Neural progenitor cell (in vitro differentiated cells): ENCODE data around the gene MATN4. TPM values are rescaled to one million over a fixed set of nuclear protein-coding genes. Genes with fewer than 3 reads are reported as not detected.

Experiments
- DNase-seq: peaks from one replicate; pipeline ENCODE4 v3.0.0-alpha.2; 2016; ENCODE audit warnings: low spot score
- H2AFZ ChIP-seq: fragments of 200-600 bp; sonication (generic); replicated peaks from 2 replicates; pipeline ENCODE4 v1.6.1; 2016; ENCODE audit warnings: antibody characterized with exemption
- H3F3A ChIP-seq: fragments of 200-600 bp; sonication (generic); 2 replicates; pipeline ENCODE4 v1.6.1; 2016; ENCODE audit warnings: antibody characterized with exemption, low read depth
- H3K27ac ChIP-seq: fragments of 200-600 bp; sonication (generic); 2 replicates; pipeline ENCODE4 v1.5.1; 2016; ENCODE audit warnings: mild to moderate bottlenecking
- H3K27me3 ChIP-seq: fragments of 200-600 bp; sonication (generic); 2 replicates; pipeline ENCODE4 v1.6.1; 2016; ENCODE audit warnings: mild to moderate bottlenecking, moderate library complexity
- H3K36me3 ChIP-seq: fragments of 200-600 bp; sonication (generic); 2 replicates; pipeline ENCODE4 v1.5.1; 2016
- H3K4me1 ChIP-seq: fragments of 200-600 bp; sonication (generic); 2 replicates; pipeline ENCODE4 v1.6.1; 2016; ENCODE audit warnings: mixed run types
- H3K4me2 ChIP-seq: fragments of 200-600 bp; sonication (generic); 2 replicates; pipeline ENCODE4 v1.6.1; 2016
- H3K4me3 ChIP-seq: fragments of 200-600 bp; sonication (generic); 2 replicates; pipeline ENCODE4 v1.5.1; 2016
- H3K79me2 ChIP-seq: fragments of 200-600 bp; sonication (generic); 2 replicates; pipeline ENCODE4 v1.6.1; 2016; ENCODE audit warnings: low read depth
- H3K9ac ChIP-seq: fragments of 200-600 bp; sonication (generic); 2 replicates; pipeline ENCODE4 v1.6.1; 2016
- H3K9me3 ChIP-seq: fragments of 200-600 bp; sonication (generic); 2 replicates; pipeline ENCODE4 v1.5.1; 2016; ENCODE audit warnings: low read depth
- H4K20me1 ChIP-seq: fragments of 200-600 bp; sonication (generic); 2 replicates; pipeline ENCODE4 v1.6.1; 2016; ENCODE audit warnings: low read depth
- H3K27ac Mint-ChIP-seq: 3 replicates; pipeline ENCODE4 v1.8.0; 2021; ENCODE audit warnings: mixed read lengths
- H3K27me3 Mint-ChIP-seq: 2 replicates; pipeline ENCODE4 v1.8.0; 2022; ENCODE audit warnings: low read depth, mild to moderate bottlenecking, inconsistent platforms, moderate library complexity, mixed read lengths; ENCODE audit not compliant: insufficient read depth
- H3K36me3 Mint-ChIP-seq: 3 replicates; pipeline ENCODE4 v1.8.0; 2021; ENCODE audit warnings: mixed read lengths
- H3K4me1 Mint-ChIP-seq: 3 replicates; pipeline ENCODE4 v1.8.0; 2021; ENCODE audit warnings: mixed read lengths
- H3K4me3 Mint-ChIP-seq: 3 replicates; pipeline ENCODE4 v1.8.0; 2021; ENCODE audit warnings: mild to moderate bottlenecking, moderate library complexity, mixed read lengths
- H3K9me3 Mint-ChIP-seq: 3 replicates; pipeline ENCODE4 v1.8.0; 2020; ENCODE audit warnings: mixed read lengths
- EZH2 ChIP-seq: fragments of 200-600 bp; sonication (generic); IDR thresholded peaks from 2 replicates; pipeline ENCODE4 v1.6.1; 2017; ENCODE audit warnings: antibody characterized with exemption, mild to moderate bottlenecking, moderate library complexity
- EZH2phosphoT487 ChIP-seq: fragments of 200-600 bp; sonication (generic); IDR thresholded peaks from 2 replicates; pipeline ENCODE4 v1.6.1; 2017; ENCODE audit warnings: antibody characterized with exemption
- total RNA-seq: library from RNA; depleted of rRNA; stranded (reverse); fragments of >200 nt; gene quantifications from 2 replicates; pipeline ENCODE4 v1.2.3, GENCODE V29; 2015; ENCODE audit warnings: low replicate concordance
- TF ChIP-seq, protein P1 (sequence below): fragments of 200-600 bp; sonication (generic); IDR thresholded peaks from 2 replicates; pipeline ENCODE4 v1.5.1; 2017; ENCODE audit warnings: antibody characterized with exemption, mild to moderate bottlenecking

MATN4 gene
- total RNA-seq, 1 donor from 2014 or later = not detected

DNA sequence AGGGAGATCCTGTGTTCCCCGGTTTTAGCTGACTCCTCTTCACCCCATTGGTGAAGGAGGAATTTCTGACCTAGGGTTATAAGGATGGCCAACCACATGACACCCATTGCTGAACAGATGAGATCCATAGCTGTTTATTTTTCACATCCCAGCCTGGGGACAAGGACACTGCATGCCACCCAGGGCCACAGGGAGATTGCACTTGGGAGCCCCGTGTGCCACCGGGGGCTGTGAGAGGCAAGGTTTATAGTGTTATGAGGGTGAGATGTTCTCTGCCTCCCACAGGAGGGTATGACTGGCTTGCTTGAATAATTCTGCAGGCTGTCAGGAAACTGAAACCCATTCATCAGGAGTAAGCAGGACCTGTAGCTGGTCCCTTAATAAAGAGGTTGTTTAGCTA, 39.0 kb downstream of the MATN4 start:
- Histone ChIP-seq H3K9me3 (no peaks in the 10 kb centered on the region), H2AFZ (no peak overlapping the region), H3F3A (no peaks in the 10 kb centered on the region), H3K27ac (no peak overlapping the region), H3K4me2 (no peak overlapping the region), H3K4me3 (no peak overlapping the region), H4K20me1 (no peaks in the 10 kb centered on the region), H3K9ac (no peak overlapping the region), H3K27me3 (no peaks in the 10 kb centered on the region), H3K4me1 (no peaks in the 10 kb centered on the region), H3K36me3 (no peaks in the 10 kb centered on the region), H3K79me2 (no peaks in the 10 kb centered on the region)
- Mint-ChIP-seq H3K4me3 (no peak overlapping the region), H3K9me3 (no peaks in the 10 kb centered on the region), H3K4me1 (peaks cover 6% of the 10 kb centered on the region), H3K27me3 (peaks cover 2% of the 10 kb centered on the region), H3K36me3 (no peaks in the 10 kb centered on the region), H3K27ac (no peak overlapping the region)
- DNase-seq = no peak
- no peak for TF ChIP-seq EZH2
- TF ChIP-seq, protein P1, sequence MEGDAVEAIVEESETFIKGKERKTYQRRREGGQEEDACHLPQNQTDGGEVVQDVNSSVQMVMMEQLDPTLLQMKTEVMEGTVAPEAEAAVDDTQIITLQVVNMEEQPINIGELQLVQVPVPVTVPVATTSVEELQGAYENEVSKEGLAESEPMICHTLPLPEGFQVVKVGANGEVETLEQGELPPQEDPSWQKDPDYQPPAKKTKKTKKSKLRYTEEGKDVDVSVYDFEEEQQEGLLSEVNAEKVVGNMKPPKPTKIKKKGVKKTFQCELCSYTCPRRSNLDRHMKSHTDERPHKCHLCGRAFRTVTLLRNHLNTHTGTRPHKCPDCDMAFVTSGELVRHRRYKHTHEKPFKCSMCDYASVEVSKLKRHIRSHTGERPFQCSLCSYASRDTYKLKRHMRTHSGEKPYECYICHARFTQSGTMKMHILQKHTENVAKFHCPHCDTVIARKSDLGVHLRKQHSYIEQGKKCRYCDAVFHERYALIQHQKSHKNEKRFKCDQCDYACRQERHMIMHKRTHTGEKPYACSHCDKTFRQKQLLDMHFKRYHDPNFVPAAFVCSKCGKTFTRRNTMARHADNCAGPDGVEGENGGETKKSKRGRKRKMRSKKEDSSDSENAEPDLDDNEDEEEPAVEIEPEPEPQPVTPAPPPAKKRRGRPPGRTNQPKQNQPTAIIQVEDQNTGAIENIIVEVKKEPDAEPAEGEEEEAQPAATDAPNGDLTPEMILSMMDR = no peak
- no peak for TF ChIP-seq EZH2phosphoT487

DNA sequence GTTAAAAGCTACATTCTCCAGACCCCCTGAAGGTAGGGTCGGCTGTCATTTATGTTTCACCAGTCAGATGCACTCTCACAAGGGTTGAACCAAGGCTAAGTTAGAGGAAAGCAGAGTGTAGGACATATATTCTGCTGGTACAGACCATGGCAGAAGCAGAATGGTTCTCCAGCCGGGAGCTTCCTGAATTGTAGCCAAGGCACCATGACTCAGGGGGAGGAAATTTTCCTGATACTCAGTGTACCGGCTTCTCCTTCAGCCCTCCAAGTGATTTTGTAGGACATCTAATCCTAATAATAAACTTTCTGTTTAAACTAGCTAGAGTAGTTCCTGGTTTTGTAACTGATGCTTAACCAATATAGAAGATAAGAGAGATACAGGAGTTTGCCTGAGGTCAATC, 39.6 kb downstream of the MATN4 start:
- Mint-ChIP-seq H3K4me3 (no peak overlapping the region), H3K27me3 (peaks cover 2% of the 10 kb centered on the region)

DNA sequence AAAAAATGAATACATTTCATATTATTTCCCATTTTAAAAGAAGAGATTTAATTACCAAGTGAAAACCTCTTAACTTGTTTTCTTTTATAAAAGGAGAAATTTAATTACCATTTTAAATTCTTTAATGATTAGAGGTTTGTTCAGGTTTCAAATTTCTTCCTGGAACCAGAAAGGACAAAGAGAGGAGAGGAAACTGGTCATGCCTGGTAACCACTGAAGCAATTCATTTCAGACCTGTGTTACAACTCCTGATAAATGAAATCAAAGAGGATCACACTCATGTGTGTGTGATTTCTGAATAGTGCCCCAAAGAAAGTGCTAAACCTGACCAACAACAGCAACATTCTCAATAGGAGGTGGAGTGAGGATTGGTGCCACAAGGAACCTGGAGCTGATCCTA, 41.1 kb downstream of the MATN4 start:
- H3K9ac ChIP-seq = no peak overlapping the region
- peaks cover 2% of the 10 kb centered on the region for H3K27me3 Mint-ChIP-seq
- H3K36me3 ChIP-seq = no peaks in the 10 kb centered on the region
- H2AFZ ChIP-seq = no peak overlapping the region
- no peak overlapping the region for H3K4me2 ChIP-seq
- no peak overlapping the region for H3K27ac Mint-ChIP-seq
- DNase-seq = no peak
- H3K4me3 Mint-ChIP-seq = no peak overlapping the region
- TF ChIP-seq, protein P1 = no peak
- TF ChIP-seq EZH2phosphoT487 (no peak), EZH2 (no peak)
- H3K4me3 ChIP-seq = no peak overlapping the region
- no peaks in the 10 kb centered on the region for H3K9me3 Mint-ChIP-seq
- H3K27ac ChIP-seq = no peak overlapping the region
- H3K27me3 ChIP-seq = no peaks in the 10 kb centered on the region
- H3K4me1 Mint-ChIP-seq = peaks cover 6% of the 10 kb centered on the region
- H3K79me2 ChIP-seq = no peaks in the 10 kb centered on the region
- no peaks in the 10 kb centered on the region for H4K20me1 ChIP-seq
- no peaks in the 10 kb centered on the region for H3K9me3 ChIP-seq
- no peaks in the 10 kb centered on the region for H3K4me1 ChIP-seq
- H3K36me3 Mint-ChIP-seq = no peaks in the 10 kb centered on the region
- no peaks in the 10 kb centered on the region for H3F3A ChIP-seq

More for the DNA sequence above, 39.6 kb downstream of the MATN4 start:
- Mint-ChIP-seq H3K9me3 (no peaks in the 10 kb centered on the region), H3K27ac (no peak overlapping the region), H3K4me1 (peaks cover 6% of the 10 kb centered on the region), H3K36me3 (no peaks in the 10 kb centered on the region)
- Histone ChIP-seq H3K79me2 (no peaks in the 10 kb centered on the region), H3K27ac (no peak overlapping the region), H2AFZ (no peak overlapping the region), H3F3A (no peaks in the 10 kb centered on the region), H3K4me1 (no peaks in the 10 kb centered on the region), H3K36me3 (no peaks in the 10 kb centered on the region), H3K27me3 (no peaks in the 10 kb centered on the region), H3K4me2 (no peak overlapping the region), H3K9ac (no peak overlapping the region), H3K9me3 (no peaks in the 10 kb centered on the region), H3K4me3 (no peak overlapping the region), H4K20me1 (no peaks in the 10 kb centered on the region)
- DNase-seq = no peak
- no peak for TF ChIP-seq EZH2
- TF ChIP-seq EZH2phosphoT487 = no peak

GRCh38 chr20:45263556-45264266, 44.4 kb downstream of the MATN4 start:
- H3K27me3 ChIP-seq = no peaks in the 10 kb centered on the region
- no peak overlapping the region for H3K4me2 ChIP-seq
- no peak overlapping the region for H3K4me3 ChIP-seq
- no peak overlapping the region for H3K27ac Mint-ChIP-seq
- no peak overlapping the region for H3K4me3 Mint-ChIP-seq
- H3F3A ChIP-seq = no peaks in the 10 kb centered on the region
- DNase-seq = no peak
- TF ChIP-seq EZH2 = no peak
- TF ChIP-seq, protein P1 = no peak
- TF ChIP-seq EZH2phosphoT487 = no peak
- H3K36me3 Mint-ChIP-seq = no peaks in the 10 kb centered on the region
- H3K4me1 Mint-ChIP-seq = peaks cover 19% of the 10 kb centered on the region
- H4K20me1 ChIP-seq = no peaks in the 10 kb centered on the region
- no peak overlapping the region for H3K9ac ChIP-seq
- H3K79me2 ChIP-seq = no peaks in the 10 kb centered on the region
- H3K36me3 ChIP-seq = no peaks in the 10 kb centered on the region
- H2AFZ ChIP-seq = no peak overlapping the region
- H3K9me3 Mint-ChIP-seq = no peaks in the 10 kb centered on the region
- H3K4me1 ChIP-seq = peaks cover 8% of the 10 kb centered on the region
- H3K27me3 Mint-ChIP-seq = peaks cover 6% of the 10 kb centered on the region
- H3K27ac ChIP-seq = no peak overlapping the region
- H3K9me3 ChIP-seq = no peaks in the 10 kb centered on the region
